ENCODE data around the gene HS6ST2.

HS6ST2 gene

DNA sequence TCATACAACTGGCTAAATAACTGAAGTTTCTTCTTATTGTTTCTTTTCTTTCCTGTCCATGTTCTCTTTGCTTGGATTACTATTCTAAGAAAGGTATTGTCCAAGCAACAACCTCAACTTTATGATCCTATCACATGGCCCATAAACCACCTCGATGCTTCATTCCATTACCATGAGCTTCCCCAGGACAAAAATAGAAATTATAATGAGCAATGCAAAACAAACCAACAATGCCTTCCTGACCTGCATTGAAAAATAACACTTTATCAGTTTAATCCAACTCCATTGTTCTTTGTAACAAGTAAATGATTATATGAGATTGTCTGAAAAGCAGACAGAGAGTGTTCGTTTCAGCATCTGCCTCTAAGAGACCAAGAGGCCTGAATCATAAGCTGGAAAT is 148.8 kb downstream of the HS6ST2 start:
- Mint-ChIP-seq H3K27me3 (peaks cover 10% of the 10 kb centered on the region), H3K36me3 (ENCODE audit: low read depth) (no peaks in the 10 kb centered on the region), H3K9me3 (no peaks in the 10 kb centered on the region), H3K4me3 (no peak overlapping the region), H3K27ac (no peak overlapping the region), H3K4me1 (ENCODE audit: low read depth) (no peaks in the 10 kb centered on the region)

DNA sequence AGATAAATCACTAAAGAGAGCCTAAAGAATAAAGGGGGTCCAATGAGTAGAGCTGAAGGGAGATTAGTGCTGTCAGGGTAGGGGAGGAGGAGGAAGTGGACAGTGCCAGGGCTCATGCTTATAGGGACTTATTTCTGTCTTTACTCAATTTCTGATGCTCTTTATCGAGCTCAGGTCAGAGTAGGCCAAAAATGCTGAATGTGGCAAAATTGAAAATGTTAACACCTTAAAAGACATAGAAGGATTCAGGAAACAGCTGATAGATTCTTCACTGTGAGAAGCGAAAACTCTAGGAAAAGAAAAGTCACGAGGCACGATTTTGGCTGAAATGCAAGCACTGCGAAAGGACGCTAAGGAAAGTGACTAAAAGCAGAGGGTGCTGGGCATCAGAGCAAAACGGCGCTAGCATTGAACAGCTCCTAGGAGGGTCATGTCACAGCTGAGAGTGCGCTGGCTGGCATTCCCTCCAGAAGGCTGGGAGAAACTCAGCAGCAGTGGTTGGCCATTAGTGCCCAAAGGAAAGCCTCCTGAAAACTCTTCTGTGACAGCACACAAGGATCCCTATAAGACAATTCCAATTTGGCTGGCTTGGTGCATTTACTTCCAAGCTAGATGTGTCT is 150.9 kb downstream of the HS6ST2 start:
- Mint-ChIP-seq H3K36me3 (ENCODE audit: low read depth) (no peaks in the 10 kb centered on the region), H3K4me3 (no peak overlapping the region), H3K4me1 (ENCODE audit: low read depth) (no peaks in the 10 kb centered on the region), H3K9me3 (no peaks in the 10 kb centered on the region), H3K27ac (no peak overlapping the region), H3K27me3 (no peaks in the 10 kb centered on the region)

DNA sequence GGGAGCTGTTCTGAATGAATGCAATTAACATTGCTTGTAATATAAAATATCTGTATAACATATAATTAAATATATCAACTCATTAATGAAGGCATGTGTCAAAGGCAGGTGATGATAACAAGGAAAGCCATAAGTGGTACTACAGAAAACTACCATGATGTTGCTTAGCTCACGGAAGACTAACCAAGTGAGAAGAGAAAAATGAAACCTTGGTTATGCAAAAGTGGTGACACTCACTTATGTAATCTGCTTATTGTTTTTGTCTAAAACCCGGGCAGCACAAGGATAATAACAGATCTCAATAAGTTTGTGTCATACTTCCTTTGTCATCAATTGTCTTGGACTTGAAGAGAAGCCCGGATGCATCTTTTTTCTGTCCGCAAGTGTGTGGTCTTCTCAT is 156.4 kb downstream of the HS6ST2 start:
- Mint-ChIP-seq H3K9me3 (no peaks in the 10 kb centered on the region), H3K27me3 (peaks cover 3% of the 10 kb centered on the region), H3K36me3 (ENCODE audit: low read depth) (no peaks in the 10 kb centered on the region), H3K4me1 (ENCODE audit: low read depth) (no peaks in the 10 kb centered on the region), H3K4me3 (no peak overlapping the region), H3K27ac (no peak overlapping the region)

DNA sequence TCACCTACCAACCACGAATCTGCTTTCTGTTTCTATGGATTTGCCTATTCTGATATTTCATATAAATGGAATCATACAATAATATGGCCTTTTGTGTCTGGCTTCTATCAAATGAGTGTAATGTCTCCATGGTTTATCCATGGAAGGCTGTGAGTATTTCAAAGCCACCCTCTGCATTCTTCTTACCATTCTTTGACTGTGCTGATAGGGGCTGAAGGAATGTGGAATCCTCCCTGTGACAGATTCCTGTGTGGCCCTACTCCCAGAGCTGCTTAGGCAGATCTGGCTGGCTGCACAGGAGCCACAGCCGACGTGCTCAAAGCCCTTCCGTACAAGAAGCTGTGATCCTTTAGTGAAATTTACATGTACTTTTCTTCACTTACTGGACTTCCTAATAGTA is 163.2 kb downstream of the HS6ST2 start:
- peaks cover 3% of the 10 kb centered on the region for H3K27me3 Mint-ChIP-seq
- H3K4me1 Mint-ChIP-seq (ENCODE audit: low read depth): no peaks in the 10 kb centered on the region
- no peak overlapping the region for H3K4me3 Mint-ChIP-seq
- H3K27ac Mint-ChIP-seq: no peak overlapping the region
- H3K36me3 Mint-ChIP-seq (ENCODE audit: low read depth): no peaks in the 10 kb centered on the region
- no peaks in the 10 kb centered on the region for H3K9me3 Mint-ChIP-seq

DNA sequence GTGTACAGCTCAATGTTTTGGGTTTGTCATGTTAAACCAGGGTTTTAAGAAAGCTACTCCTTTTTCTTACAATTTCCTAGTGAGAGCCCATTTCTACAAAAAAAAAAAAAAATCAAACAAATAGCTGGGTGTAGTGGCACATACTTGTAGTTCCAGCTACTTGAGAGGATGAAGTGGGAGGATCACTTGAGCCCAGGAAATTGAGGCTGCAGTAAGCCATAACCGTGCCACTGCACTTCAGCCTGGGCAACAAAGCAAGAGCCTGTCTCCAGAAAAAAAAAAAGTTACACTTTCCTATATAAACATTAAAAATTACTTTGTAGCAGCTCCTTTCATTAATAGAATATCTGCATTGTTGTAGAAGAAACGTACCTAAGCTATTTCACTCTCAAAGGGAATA is 166.7 kb downstream of the HS6ST2 start:
- Mint-ChIP-seq H3K4me3 (no peak overlapping the region), H3K9me3 (no peaks in the 10 kb centered on the region), H3K27me3 (no peaks in the 10 kb centered on the region), H3K4me1 (ENCODE audit: low read depth) (no peaks in the 10 kb centered on the region), H3K27ac (no peak overlapping the region), H3K36me3 (ENCODE audit: low read depth) (no peaks in the 10 kb centered on the region)

DNA sequence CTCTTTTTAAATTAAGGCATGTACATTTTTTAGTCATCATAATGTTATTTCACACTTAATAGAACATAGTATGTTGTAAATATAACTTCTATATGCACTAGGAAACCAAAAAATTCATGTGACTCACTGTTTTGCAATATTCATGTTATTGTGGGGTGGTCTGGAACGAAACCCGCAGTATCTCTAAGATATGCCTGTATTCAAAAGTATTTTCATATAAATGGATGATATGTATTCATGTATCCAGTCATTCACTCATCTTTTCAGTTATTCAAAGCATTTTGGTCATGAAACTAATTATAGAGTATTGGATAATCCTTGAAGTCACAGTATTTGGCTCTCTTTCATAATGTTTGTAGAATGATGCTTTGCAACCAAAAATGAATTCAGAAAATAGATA is 168.1 kb downstream of the HS6ST2 start:
- no peak overlapping the region for H3K4me3 Mint-ChIP-seq
- H3K36me3 Mint-ChIP-seq (ENCODE audit: low read depth): no peaks in the 10 kb centered on the region
- no peaks in the 10 kb centered on the region for H3K9me3 Mint-ChIP-seq
- H3K27ac Mint-ChIP-seq: no peak overlapping the region
- no peaks in the 10 kb centered on the region for H3K27me3 Mint-ChIP-seq
- H3K4me1 Mint-ChIP-seq (ENCODE audit: low read depth): no peaks in the 10 kb centered on the region

GRCh38 chrX:132786217-132786616 is 172.2 kb downstream of the HS6ST2 start:
- H3K27me3 Mint-ChIP-seq: no peaks in the 10 kb centered on the region
- H3K4me3 Mint-ChIP-seq: no peak overlapping the region
- no peaks in the 10 kb centered on the region for H3K36me3 Mint-ChIP-seq (ENCODE audit: low read depth)
- no peaks in the 10 kb centered on the region for H3K9me3 Mint-ChIP-seq
- no peak overlapping the region for H3K27ac Mint-ChIP-seq
- H3K4me1 Mint-ChIP-seq (ENCODE audit: low read depth): no peaks in the 10 kb centered on the region

DNA sequence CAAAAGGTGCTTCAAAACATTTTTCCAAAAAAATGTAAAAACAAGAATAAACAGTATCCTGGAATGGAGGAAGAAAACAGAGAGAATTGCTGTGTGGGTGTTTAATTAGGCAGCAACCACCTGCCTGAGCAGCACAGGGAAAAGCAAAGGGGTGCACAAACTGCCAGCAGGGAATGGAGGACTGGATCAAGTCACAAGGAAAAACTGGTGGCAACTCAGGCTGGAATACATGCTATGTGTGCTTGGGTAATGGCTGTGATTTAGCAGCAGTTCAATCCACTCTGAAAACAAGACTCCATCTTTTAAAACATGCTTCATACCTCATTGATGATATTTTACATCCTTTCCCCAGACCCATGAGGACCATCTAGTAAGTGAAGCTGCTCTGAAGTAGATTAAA is 179.5 kb downstream of the HS6ST2 start:
- H3K9me3 Mint-ChIP-seq: no peaks in the 10 kb centered on the region
- H3K27me3 Mint-ChIP-seq: peaks cover 4% of the 10 kb centered on the region
- H3K4me3 Mint-ChIP-seq: no peak overlapping the region
- H3K27ac Mint-ChIP-seq: no peak overlapping the region
- no peaks in the 10 kb centered on the region for H3K36me3 Mint-ChIP-seq (ENCODE audit: low read depth)
- H3K4me1 Mint-ChIP-seq (ENCODE audit: low read depth): peaks cover 19% of the 10 kb centered on the region

- no peak overlapping the region for H3K4me3 Mint-ChIP-seq
Measured at GRCh38 chrX:132776486-132777210, 181.8 kb downstream of the HS6ST2 start.

GRCh38 chrX:132775263-132775823 is 183.1 kb downstream of the HS6ST2 start:
- H3K4me3 Mint-ChIP-seq: no peak overlapping the region
- peak overlapping the region; percentile 20 for H3K27ac Mint-ChIP-seq
- peaks cover 4% of the 10 kb centered on the region for H3K27me3 Mint-ChIP-seq
- H3K4me1 Mint-ChIP-seq (ENCODE audit: low read depth): peaks cover 19% of the 10 kb centered on the region
- no peaks in the 10 kb centered on the region for H3K9me3 Mint-ChIP-seq
- H3K36me3 Mint-ChIP-seq (ENCODE audit: low read depth): no peaks in the 10 kb centered on the region

More at GRCh38 chrX:132776486-132777210, 181.8 kb downstream of the HS6ST2 start:
- Mint-ChIP-seq H3K4me1 (ENCODE audit: low read depth) (peaks cover 19% of the 10 kb centered on the region), H3K27ac (peak overlapping the region; percentile 33), H3K9me3 (no peaks in the 10 kb centered on the region), H3K36me3 (ENCODE audit: low read depth) (no peaks in the 10 kb centered on the region), H3K27me3 (peaks cover 4% of the 10 kb centered on the region)

DNA sequence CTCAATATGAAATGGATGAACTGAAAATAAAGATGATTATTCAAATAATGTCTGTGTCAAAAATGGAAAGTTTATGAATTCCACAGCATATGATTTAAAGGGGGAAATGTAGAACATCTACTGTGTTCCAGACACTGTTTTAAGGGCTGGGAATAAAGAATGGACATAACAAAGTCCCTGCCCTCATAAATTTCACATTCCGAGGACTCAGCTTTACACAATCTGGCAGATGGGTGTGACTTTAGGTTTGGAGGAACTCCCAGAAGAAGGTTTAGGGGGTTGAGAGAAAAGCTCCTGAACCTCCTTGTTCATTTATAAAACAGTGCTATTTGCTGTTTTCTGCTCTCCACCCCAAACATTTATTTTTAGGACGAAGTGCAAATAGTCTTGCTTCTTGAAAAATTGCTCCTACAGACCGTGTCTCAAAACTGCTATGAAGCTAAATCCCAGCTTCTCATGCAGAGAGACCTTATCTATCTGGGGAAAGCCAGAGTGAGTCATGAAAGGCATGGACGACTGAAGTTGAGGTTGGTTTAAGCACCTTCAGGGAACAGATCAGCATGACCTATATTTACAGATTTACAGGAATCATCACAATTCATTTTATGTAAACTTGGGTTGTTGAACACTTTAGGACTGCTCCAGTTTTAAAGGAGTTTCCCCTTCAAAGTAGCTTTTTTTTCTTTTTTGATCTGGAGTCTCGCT is 184.3 kb downstream of the HS6ST2 start:
- H3K4me1 Mint-ChIP-seq (ENCODE audit: low read depth): peaks cover 19% of the 10 kb centered on the region
- no peaks in the 10 kb centered on the region for H3K9me3 Mint-ChIP-seq
- no peak overlapping the region for H3K27ac Mint-ChIP-seq
- H3K4me3 Mint-ChIP-seq: no peak overlapping the region
- H3K27me3 Mint-ChIP-seq: peaks cover 4% of the 10 kb centered on the region
- no peaks in the 10 kb centered on the region for H3K36me3 Mint-ChIP-seq (ENCODE audit: low read depth)

GRCh38 chrX:132769609-132770008 is 188.8 kb downstream of the HS6ST2 start:
- H3K36me3 Mint-ChIP-seq (ENCODE audit: low read depth): no peaks in the 10 kb centered on the region
- H3K27ac Mint-ChIP-seq: no peak overlapping the region
- H3K9me3 Mint-ChIP-seq: no peaks in the 10 kb centered on the region
- no peaks in the 10 kb centered on the region for H3K4me1 Mint-ChIP-seq (ENCODE audit: low read depth)
- H3K27me3 Mint-ChIP-seq: no peaks in the 10 kb centered on the region
- no peak overlapping the region for H3K4me3 Mint-ChIP-seq

DNA sequence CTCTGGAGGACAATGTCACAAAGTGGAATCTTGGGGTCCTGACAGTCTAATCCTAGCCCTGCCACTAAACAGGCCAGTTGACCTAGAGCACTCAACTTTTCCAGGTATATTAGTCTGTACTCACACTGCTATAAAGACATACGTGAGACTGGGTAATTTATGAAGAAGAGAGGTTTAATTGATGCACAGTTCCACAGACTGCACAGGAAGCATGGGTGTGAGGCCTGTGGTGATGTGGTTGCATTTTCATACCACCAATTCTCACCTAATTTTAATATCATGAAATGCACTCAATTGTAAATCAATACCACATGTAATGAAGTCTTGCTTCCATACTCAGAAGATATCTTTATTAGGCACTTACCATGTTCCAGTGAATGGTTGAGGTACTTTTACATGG is 192.0 kb downstream of the HS6ST2 start:
- no peaks in the 10 kb centered on the region for H3K27me3 Mint-ChIP-seq
- no peaks in the 10 kb centered on the region for H3K9me3 Mint-ChIP-seq
- no peaks in the 10 kb centered on the region for H3K36me3 Mint-ChIP-seq (ENCODE audit: low read depth)
- H3K4me3 Mint-ChIP-seq: no peak overlapping the region
- H3K27ac Mint-ChIP-seq: no peak overlapping the region
- H3K4me1 Mint-ChIP-seq (ENCODE audit: low read depth): no peaks in the 10 kb centered on the region

DNA sequence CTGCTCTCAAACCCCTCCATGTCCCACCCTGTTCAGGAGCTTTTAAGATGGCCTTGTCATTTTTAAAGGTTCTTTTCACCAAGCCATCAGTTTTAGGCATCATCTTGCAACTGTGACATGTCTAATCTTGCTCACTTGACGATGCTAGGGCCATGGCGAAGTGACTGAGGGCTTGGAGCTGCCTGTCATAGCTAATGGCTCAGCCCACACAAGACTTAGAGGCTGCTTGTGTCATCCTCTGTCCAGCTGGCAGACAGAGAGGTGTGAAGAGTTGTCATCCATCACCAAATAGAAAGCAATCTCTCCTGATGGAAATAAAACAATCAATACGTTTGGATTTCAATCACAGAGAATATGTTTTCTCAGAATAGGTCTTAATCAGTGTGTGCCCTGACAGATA is 194.9 kb downstream of the HS6ST2 start:
- Mint-ChIP-seq H3K4me3 (no peak overlapping the region), H3K4me1 (ENCODE audit: low read depth) (no peaks in the 10 kb centered on the region), H3K27me3 (no peaks in the 10 kb centered on the region), H3K27ac (no peak overlapping the region), H3K9me3 (no peaks in the 10 kb centered on the region), H3K36me3 (ENCODE audit: low read depth) (no peaks in the 10 kb centered on the region)

- Mint-ChIP-seq H3K27ac (no peak overlapping the region), H3K27me3 (no peaks in the 10 kb centered on the region), H3K4me3 (no peak overlapping the region), H3K4me1 (ENCODE audit: low read depth) (no peaks in the 10 kb centered on the region), H3K36me3 (ENCODE audit: low read depth) (no peaks in the 10 kb centered on the region), H3K9me3 (no peaks in the 10 kb centered on the region)
Measured at GRCh38 chrX:132758759-132759158, 199.7 kb downstream of the HS6ST2 start.
